HCT116 (cell line): ENCODE measurements around the gene ELOF1. TPM values are rescaled to one million over a fixed set of nuclear protein-coding genes. Genes with fewer than 3 reads are reported as not detected.
"Not testable (repeated sequence)": the region's sequence is repeated elsewhere in the genome, so short reads cannot be mapped to it uniquely, and the experiment has no call there.

Experiments
- ATAC-seq: fragments of 200-7000 bp; cut with Tn5 transposase; 2 replicates; pipeline ENCODE4 v1.9.1; 2020; ENCODE audit warnings: mild to moderate bottlenecking, moderate library complexity
- BruUV-seq: library from RNA; stranded (reverse); fragments of 400-500 nt; replicated peaks from 2 replicates; lab custom pipeline; 2021; lab: Mats Ljungman, UMichigan
- CTCF ChIA-PET: fragments of 300-600 bp; sonication (Branson Sonifier 250); formaldehyde crosslinking; loops from one replicate; lab custom pipeline; 2021; ENCODE audit warnings: antibody characterized with exemption; lab: Charles Lee
- POLR2A ChIA-PET: fragments of 300-600, 350-600 bp; sonication (Branson Sonifier 250); formaldehyde crosslinking; loops from one replicate; lab custom pipeline; 2021; ENCODE audit warnings: antibody characterized with exemption; lab: Charles Lee
- RAD21 ChIA-PET, 2 experiments: fragments of 300-600 bp; sonication (Branson Sonifier 250); formaldehyde crosslinking; loops; one replicate each; lab custom pipeline; 2023; ENCODE audit warnings: low total read pairs in 2 of 2; ENCODE audit not compliant: uncharacterized antibody in 2 of 2, unreplicated experiment in 2 of 2, low non-redundant PET in 1 of 2; lab: Charles Lee
- DNase-seq: peaks from one replicate; pipeline ENCODE4 v3.0.0-alpha.2; 2010; ENCODE audit warnings: low read depth, low spot score
- H2AFZ ChIP-seq: fragments of 200-600 bp; shearing (Covaris generic), sonication (generic); 2 replicates; pipeline ENCODE4 v1.6.1; 2017; ENCODE audit warnings: low read depth, mixed run types, mixed read lengths, antibody characterized with exemption, low read length; ENCODE audit not compliant: poor library complexity, severe bottlenecking
- H3K27ac ChIP-seq: 2 replicates; pipeline ENCODE4 v1.5.1; 2012; ENCODE audit warnings: low read depth, low read length
- H3K27me3 ChIP-seq: fragments of 200-600 bp; sonication (generic); 2 replicates; pipeline ENCODE4 v1.6.1; 2016; ENCODE audit warnings: mixed run types, low read length, mixed read lengths; ENCODE audit not compliant: insufficient read depth
- H3K36me3 ChIP-seq, 2 experiments: fragments of 200-500 bp in 1 of 2; fragments of 200-600 bp in 1 of 2; sonication (Bioruptor generic) in 1 of 2; sonication (generic) in 1 of 2; 2 replicates each; pipeline versions ENCODE4 v1.5.1 to v1.6.1; 2014 to 2016; ENCODE audit warnings: low read length in 2 of 2, inconsistent platforms in 1 of 2, mixed read lengths in 1 of 2, mixed run types in 1 of 2; ENCODE audit not compliant: insufficient read depth in 2 of 2, control insufficient read depth in 1 of 2
- H3K4me1 ChIP-seq, 2 experiments: fragments of 200-600 bp in 1 of 2; sonication (generic) in 1 of 2; 2 replicates each; pipeline versions ENCODE4 v1.5.1 to v1.6.1; 2012 to 2017; ENCODE audit warnings: low read length in 2 of 2, inconsistent platforms in 1 of 2, mild to moderate bottlenecking in 1 of 2, mixed read lengths in 1 of 2, mixed run types in 1 of 2, moderate library complexity in 1 of 2; ENCODE audit not compliant: insufficient read depth in 2 of 2, control insufficient read depth in 1 of 2
- H3K4me2 ChIP-seq: fragments of 200-600 bp; sonication (generic); 2 replicates; pipeline ENCODE4 v1.6.1; 2017; ENCODE audit warnings: mixed run types, low read length, mixed read lengths
- H3K4me3 ChIP-seq, 2 experiments: fragments of 200-600 bp in 1 of 2; sonication (generic) in 1 of 2; replicated peaks in 1 of 2; 2 replicates each; pipeline ENCODE4 v1.5.1; 2011 to 2016; ENCODE audit warnings: low read length in 2 of 2, control low read depth in 1 of 2, low read depth in 1 of 2, mild to moderate bottlenecking in 1 of 2, mixed read lengths in 1 of 2, mixed run types in 1 of 2
- H3K79me2 ChIP-seq: fragments of 200-600 bp; sonication (generic); 2 replicates; pipeline ENCODE4 v1.6.1; 2017; ENCODE audit warnings: mild to moderate bottlenecking, mixed run types, low read length, moderate library complexity, mixed read lengths; ENCODE audit not compliant: insufficient read depth
- H3K9ac ChIP-seq: fragments of 200-600 bp; sonication (generic); 2 replicates; pipeline ENCODE4 v1.6.1; 2016; ENCODE audit warnings: low read length, mixed read lengths
- H3K9me2 ChIP-seq: fragments of 200-600 bp; sonication (generic), shearing (Covaris generic); 2 replicates; pipeline ENCODE4 v1.6.1; 2017; ENCODE audit warnings: mixed run types, mild to moderate bottlenecking, moderate library complexity; ENCODE audit not compliant: insufficient read depth
- H3K9me3 ChIP-seq, 2 experiments: fragments of 200-500 bp in 1 of 2; fragments of 200-600 bp in 1 of 2; sonication (Bioruptor generic) in 1 of 2; sonication (generic) in 1 of 2; 2 replicates each; pipeline ENCODE4 v1.6.1; 2014 to 2017; ENCODE audit warnings: low read length in 2 of 2, mixed read lengths in 2 of 2, inconsistent platforms in 1 of 2, low read depth in 1 of 2, mild to moderate bottlenecking in 1 of 2, mixed run types in 1 of 2, moderate library complexity in 1 of 2; ENCODE audit not compliant: control insufficient read depth in 1 of 2, insufficient read depth in 1 of 2
- H4K20me1 ChIP-seq: fragments of 200-600 bp; sonication (generic), shearing (Covaris generic); 2 replicates; pipeline ENCODE4 v1.6.1; 2017; ENCODE audit warnings: mixed run types, mild to moderate bottlenecking, moderate library complexity; ENCODE audit not compliant: insufficient read depth
- CBX3 ChIP-seq: IDR thresholded peaks from 2 replicates; pipeline ENCODE4 v1.6.1; 2012; ENCODE audit warnings: low read depth
- CEBPB ChIP-seq: IDR thresholded peaks from 2 replicates; pipeline ENCODE4 v1.6.1; 2012; ENCODE audit warnings: low read depth
- POLR2A ChIP-seq: IDR thresholded peaks from 2 replicates; pipeline ENCODE4 v1.7.0; 2011; ENCODE audit warnings: borderline replicate concordance; ENCODE audit not compliant: insufficient read depth, insufficient read length; ENCODE audit errors: extremely low read depth
- intact Hi-C: fragments of 100-400 bp; cut with micrococcal nuclease; formaldehyde crosslinking; loops from 2 replicates; pipeline ENCODE4 v1.10.0; 2022
- total RNA-seq: library from RNA; stranded (reverse); gene quantifications from one replicate; pipeline ENCODE4 v1.2.1, GENCODE V29; 2021; ENCODE audit not compliant: unreplicated experiment

The ELOF1 gene
- total RNA-seq, 1 experiment from 2014 or later = 74.5 TPM

GRCh38 chr19:11573354-11573753, 14.3 kb upstream of the ELOF1 start:
- RAD21 ChIA-PET = interaction anchor here in 1 of 2 experiments (0.6 kb wide), 1 partner anchor 7 kb away, joined by 3 read pairs; no protein-coding TSS in a partner anchor
- ATAC-seq, H3K27ac ChIP-seq: not testable (repeated sequence)

GRCh38 chr19:11570039-11570462, 11.0 kb upstream of the ELOF1 start:
- no peak overlapping the region for H3K4me2 ChIP-seq
- H3K27me3 ChIP-seq = no peaks in the 10 kb centered on the region
- no peaks in the 10 kb centered on the region for H3K4me1 ChIP-seq
- no peak overlapping the region for H3K4me3 ChIP-seq
- H2AFZ ChIP-seq = no peak overlapping the region
- TF ChIP-seq CBX3 (no peak), POLR2A (no peak), CEBPB (no peak)
- ATAC-seq (no peak), DNase-seq (no peak)
- no peaks in the 10 kb centered on the region for H3K9me2 ChIP-seq
- ChIA-PET RAD21 (no interaction called here), CTCF (no interaction called here), POLR2A (interaction anchor here (2.5 kb wide), 1 partner anchor 11 kb away, joined by 9 read pairs; the partner anchor contains the start of gene ELOF1)
- no peaks in the 10 kb centered on the region for H3K79me2 ChIP-seq
- H3K36me3 ChIP-seq = no peaks in the 10 kb centered on the region
- no peaks in the 10 kb centered on the region for H4K20me1 ChIP-seq
- BruUV-seq = no TSS peak
- H3K9ac ChIP-seq = no peak overlapping the region
- intact Hi-C loops = no loop called here
- H3K9me3 ChIP-seq = no peaks in the 10 kb centered on the region
- no peak overlapping the region for H3K27ac ChIP-seq

More at GRCh38 chr19:11573354-11573753, 14.3 kb upstream of the ELOF1 start:
- H3K4me1 ChIP-seq, H3K9ac ChIP-seq, DNase-seq, BruUV-seq, H2AFZ ChIP-seq, H3K9me3 ChIP-seq, H3K9me2 ChIP-seq, H3K36me3 ChIP-seq, H4K20me1 ChIP-seq, H3K27me3 ChIP-seq, H3K79me2 ChIP-seq, CTCF ChIA-PET, H3K4me3 ChIP-seq, H3K4me2 ChIP-seq: not testable (repeated sequence)
- POLR2A ChIA-PET = interaction anchor here (0.7 to 1.6 kb wide), 2 partner anchors 14 to 302 kb away, joined by 3 to 4 read pairs; partner anchors contain the start of gene ELOF1
- intact Hi-C loops = loop anchor here (1.0 kb wide), 1 partner anchor 18 kb away; no protein-coding TSS in a partner anchor
